H1 (cell line): ENCODE data around the gene CEBPE. TPM values are rescaled to one million over a fixed set of nuclear protein-coding genes. Genes with fewer than 3 reads are reported as not detected.

Experiments
- CBX5 ChIP-seq: fragments of 300-800, 300-1000 bp; sonication (generic); IDR thresholded peaks from 2 replicates; pipeline ENCODE4 v1.7.1; 2016; ENCODE audit warnings: antibody characterized with exemption, low read length, low read depth
- CHD1 ChIP-seq: IDR thresholded peaks from 2 replicates; pipeline ENCODE4 v1.6.1; 2012; ENCODE audit warnings: low read depth, low read length, improper control_type of control experiment
- CREB1 ChIP-seq: IDR thresholded peaks from 2 replicates; pipeline ENCODE4 v1.6.1; 2012; ENCODE audit warnings: inconsistent platforms
- CTBP2 ChIP-seq: IDR thresholded peaks from 2 replicates; pipeline ENCODE4 v1.7.0; 2011; ENCODE audit warnings: borderline replicate concordance, mild to moderate bottlenecking, moderate library complexity, mixed read lengths, low read length; ENCODE audit not compliant: insufficient read depth, insufficient read length
- HDAC6 ChIP-seq: IDR thresholded peaks from one replicate; pipeline ENCODE4 v1.7.1; 2012; ENCODE audit warnings: low read depth, mild to moderate bottlenecking, inconsistent platforms, low read length, moderate library complexity
- JUND ChIP-seq: IDR thresholded peaks from 2 replicates; pipeline ENCODE4 v1.6.1; 2011; ENCODE audit warnings: mild to moderate bottlenecking, improper control_type of control experiment, low read length
- KDM4A ChIP-seq: IDR thresholded peaks from one replicate; pipeline ENCODE4 v1.7.1; 2012; ENCODE audit warnings: low read depth, mild to moderate bottlenecking, moderate library complexity, low read length, inconsistent platforms; ENCODE audit not compliant: severe bottlenecking
- MAFK ChIP-seq: IDR thresholded peaks from 2 replicates; pipeline ENCODE4 v1.6.1; 2012; ENCODE audit warnings: low read depth, mild to moderate bottlenecking, improper control_type of control experiment, low read length
- POLR2AphosphoS5 ChIP-seq: IDR thresholded peaks from 2 replicates; pipeline ENCODE4 v1.6.1; 2011; ENCODE audit warnings: low read depth, low read length
- RXRA ChIP-seq: IDR thresholded peaks from 2 replicates; pipeline ENCODE4 v1.6.1; 2011; ENCODE audit warnings: low read depth, mild to moderate bottlenecking, low read length, moderate library complexity; ENCODE audit not compliant: insufficient read depth
- SAP30 ChIP-seq: fragments of 300-600 bp; sonication (generic); IDR thresholded peaks from 2 replicates; pipeline ENCODE4 v1.7.1; 2012; ENCODE audit warnings: low read length, moderate library complexity, mild to moderate bottlenecking, inconsistent platforms; ENCODE audit not compliant: insufficient read depth, insufficient replicate concordance
- SIN3A ChIP-seq, 2 experiments: IDR thresholded peaks in 1 of 2; conservative IDR thresholded peaks in 1 of 2; 2 replicates each; pipeline ENCODE4 v1.6.1; 2011 to 2012; ENCODE audit warnings: low read length in 2 of 2, improper control_type of control experiment in 1 of 2, low read depth in 1 of 2, mild to moderate bottlenecking in 1 of 2
- TBP ChIP-seq: IDR thresholded peaks from 2 replicates; pipeline ENCODE4 v1.6.1; 2011; ENCODE audit warnings: low read depth, low read length, improper control_type of control experiment
- TEAD4 ChIP-seq: IDR thresholded peaks from 2 replicates; pipeline ENCODE4 v1.6.1; 2012; ENCODE audit warnings: low read depth, low read length, inconsistent platforms, mixed read lengths
- polyA plus RNA-seq, 7 experiments: library from polyadenylated mRNA; depleted of rRNA in 3 of 7; stranded (reverse) in 5 of 7; unstranded in 2 of 7; fragments of >200 nt in 5 of 7; fragments of 200-250 nt in 2 of 7; gene quantifications; 1 replicate in 5 of 7; 2 replicates in 1 of 7; 4 replicates in 1 of 7; pipeline versions ENCODE4 v1.2.1 to v1.2.3, GENCODE V29; 2011 to 2013; ENCODE audit warnings: missing spikeins in 2 of 7, mixed read lengths in 2 of 7
- total RNA-seq: library from RNA; stranded (reverse); fragmentation: NEBNext Ultra II Directional; extraction: Animal tissue kit (Norgen Biotek cat#: 25700); gene quantifications from 2 replicates; pipeline ENCODE4 v1.2.1, GENCODE V29; 2021
- TF ChIP-seq, protein P1 (sequence below): IDR thresholded peaks from 2 replicates; pipeline ENCODE4 v1.6.1; 2012; ENCODE audit warnings: inconsistent platforms

CEBPE gene
- total and polyA plus RNA-seq, 2 of the 8 experiments (the other 6 are each of a cell fraction or from before 2014, with no cell fraction given): 0.05 TPM; not detected in 1

DNA sequence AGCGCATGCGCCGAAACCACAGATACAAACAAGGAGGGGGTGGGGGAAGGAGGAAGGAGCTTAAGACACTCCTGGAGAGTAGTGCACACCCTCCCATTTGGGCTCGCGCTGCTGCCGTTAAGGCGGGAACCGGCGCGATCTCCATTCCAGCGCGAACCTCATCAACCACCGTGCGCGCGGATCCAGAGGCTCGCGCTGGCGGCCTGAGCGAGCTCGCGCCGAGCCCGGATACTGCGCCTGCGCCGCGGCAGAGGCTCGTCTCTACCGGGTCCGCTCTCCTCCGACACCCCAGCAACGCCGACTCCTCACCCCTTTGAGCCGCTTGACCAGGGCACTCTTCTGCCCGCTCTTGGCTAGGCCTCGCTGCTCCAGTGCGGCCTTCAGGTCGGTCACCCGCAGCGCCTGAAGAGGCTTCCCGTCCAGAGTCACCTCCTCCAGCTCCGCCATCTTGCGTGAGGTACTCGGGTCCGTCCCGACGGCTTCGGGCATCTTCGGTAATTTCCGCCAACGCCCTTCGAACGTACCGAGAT is 24.3 kb downstream of the CEBPE start, which contains the start of gene ACIN1 (continued):
- no peak for TF ChIP-seq TEAD4
- no peak for TF ChIP-seq CBX5
- TF ChIP-seq, protein P1, sequence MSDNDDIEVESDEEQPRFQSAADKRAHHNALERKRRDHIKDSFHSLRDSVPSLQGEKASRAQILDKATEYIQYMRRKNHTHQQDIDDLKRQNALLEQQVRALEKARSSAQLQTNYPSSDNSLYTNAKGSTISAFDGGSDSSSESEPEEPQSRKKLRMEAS: peak; percentile 32; the same call in 1 of the 2 replicates
- 0 out of 2 replicates have a peak, but pooled peaks have one; percentile 5 for TF ChIP-seq CREB1
- TF ChIP-seq KDM4A: peak; percentile 78
- peak; percentile 58 for TF ChIP-seq TBP
- no peak for TF ChIP-seq HDAC6
- TF ChIP-seq CTBP2: no peak
- TF ChIP-seq SAP30: peak; percentile 4
- 0 out of 2 replicates have a peak, but pooled peaks have one; percentile 42 for TF ChIP-seq CHD1
- TF ChIP-seq SIN3A (conservative IDR thresholded peaks at IDR 0.05 in 1 of 2, IDR thresholded peaks at IDR 0.05 in 1 of 2; ENCODE audit: low read depth in 1 of 2, low read length in 2 of 2): peak in 1 of 2 experiments; percentile 19; a peak in 1 of 4 replicates
- TF ChIP-seq MAFK: no peak
- TF ChIP-seq JUND: no peak
- peak; percentile 96 for TF ChIP-seq POLR2AphosphoS5
- no peak for TF ChIP-seq RXRA
